PC-3 (cell line): ENCODE results near the gene DMRTA2.

Experiments used
- CTCF ChIP-seq: fragments of 300-600 bp; sonication (generic); conservative IDR thresholded peaks from 2 replicates; pipeline ENCODE4 v1.5.1; 2017; ENCODE audit warnings: antibody characterized with exemption, low read depth, mild to moderate bottlenecking, low read length
- EZH2 ChIP-seq: fragments of 300-600 bp; sonication (generic); IDR thresholded peaks from one replicate; pipeline ENCODE4 v1.6.1; 2017; ENCODE audit warnings: antibody characterized with exemption, mild to moderate bottlenecking, low read length; ENCODE audit not compliant: unreplicated experiment
- EZH2phosphoT487 ChIP-seq: fragments of 300-600 bp; sonication (generic); IDR thresholded peaks from 2 replicates; pipeline ENCODE4 v1.6.1; 2018; ENCODE audit warnings: mild to moderate bottlenecking, antibody characterized with exemption, low read length, borderline replicate concordance

- TF ChIP-seq CTCF (no peak), EZH2 (no peak), EZH2phosphoT487 (no peak)
Measured at GRCh38 chr1:50393522-50394120, 29.6 kb downstream of the DMRTA2 start.
